ENCODE measurements around the gene ITGAL.
"Not testable (repeated sequence)": the region's sequence is repeated elsewhere in the genome, so short reads cannot be mapped to it uniquely, and the experiment has no call there.

Gene ITGAL

GRCh38 chr16:30472328-30472942, at the start of gene ITGAL:
ITGAL (plus strand) TSS chr16:30472742; CDS start chr16:30472838, 96 bp downstream.
- peak; percentile 91 to 92 for DNase-seq

- DNase-seq = no peak
Observed at GRCh38 chr16:30428055-30428454, 44.5 kb upstream of the ITGAL start.

GRCh38 chr16:30429418-30429677, 43.2 kb upstream of the ITGAL start:
- DNase-seq = no peak

- peak; percentile 99 for DNase-seq
Observed at GRCh38 chr16:30429678-30430427, 42.7 kb upstream of the ITGAL start, which contains the start of gene DCTPP1. DCTPP1 (minus strand) TSS chr16:30430030; CDS start chr16:30429980, 50 bp downstream.

GRCh38 chr16:30430428-30430970, 42.0 kb upstream of the ITGAL start:
- peak; percentile 78 to 81 for DNase-seq

- no peak for DNase-seq
Observed at GRCh38 chr16:30434852-30435251, 37.7 kb upstream of the ITGAL start.

GRCh38 chr16:30437511-30438046, 35.0 kb upstream of the ITGAL start:
- DNase-seq = no peak

- DNase-seq = no peak
Observed at GRCh38 chr16:30438835-30439234, 33.7 kb upstream of the ITGAL start.

GRCh38 chr16:30439720-30440348, 32.7 kb upstream of the ITGAL start:
- peak; percentile 65 to 69 for DNase-seq

- no peak for DNase-seq
Observed at GRCh38 chr16:30443631-30444030, 28.9 kb upstream of the ITGAL start.

GRCh38 chr16:30444231-30445148, 28.1 kb upstream of the ITGAL start:
- no peak for DNase-seq

GRCh38 chr16:30445149-30445407, 27.5 kb upstream of the ITGAL start:
- DNase-seq = no peak

GRCh38 chr16:30445408-30446202, 26.9 kb upstream of the ITGAL start, which contains the start of gene SEPHS2:
SEPHS2 (minus strand) TSS chr16:30445874; CDS start chr16:30445727, 147 bp downstream.
- peak; percentile 94 to 98 for DNase-seq

GRCh38 chr16:30446203-30446595, 26.3 kb upstream of the ITGAL start:
- no peak for DNase-seq

- no peak for DNase-seq
Observed at GRCh38 chr16:30447512-30448226, 24.9 kb upstream of the ITGAL start.

GRCh38 chr16:30449116-30449435, 23.5 kb upstream of the ITGAL start:
- no peak for DNase-seq

- not testable (repeated sequence) for DNase-seq
Observed at GRCh38 chr16:30452709-30453580, 19.6 kb upstream of the ITGAL start.

- DNase-seq = no peak
Observed at GRCh38 chr16:30456302-30456701, 16.2 kb upstream of the ITGAL start.

GRCh38 chr16:30457256-30457655, 15.3 kb upstream of the ITGAL start:
- no peak for DNase-seq
